ENCODE measurements around the gene C11orf21.
"Not testable (repeated sequence)": the region's sequence is repeated elsewhere in the genome, so short reads cannot be mapped to it uniquely, and the experiment has no call there.

C11orf21 gene

DNA sequence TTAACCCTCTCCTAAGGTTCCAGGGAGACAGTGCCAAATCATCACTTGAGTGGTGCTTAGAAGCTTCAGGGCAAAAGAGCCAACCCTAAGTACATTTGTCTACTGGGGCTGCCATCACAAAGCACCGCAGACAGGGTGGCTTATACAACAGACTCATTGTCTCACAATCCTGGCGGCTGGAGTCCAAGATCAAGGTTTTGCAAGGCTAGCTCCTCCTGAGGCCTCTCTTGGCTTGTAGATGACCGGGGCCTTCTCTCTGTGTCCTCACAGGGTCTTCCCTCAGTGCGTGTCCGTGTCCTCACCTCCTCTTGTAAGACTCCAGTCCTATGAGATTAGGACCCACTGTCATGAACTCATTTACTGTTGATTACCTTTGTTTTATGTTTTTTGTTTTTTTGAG lies 41.3 kb upstream of the C11orf21 start:
- H3K36me3 ChIP-seq (ENCODE audit: insufficient read depth, insufficient read length, low read length): no peaks in the 10 kb centered on the region
- H3K27me3 ChIP-seq (ENCODE audit: insufficient read depth, insufficient read length): no peaks in the 10 kb centered on the region
- H3K9me3 ChIP-seq (ENCODE audit: insufficient read depth, low read length): peaks cover 56% of the 10 kb centered on the region
- H3K4me3 ChIP-seq (ENCODE audit: insufficient read length, low read depth): no peak overlapping the region
- TF ChIP-seq ZNF274 (IDR thresholded peaks at IDR 0.05; ENCODE audit: low read depth, low read length): no peak
- no peak for DNase-seq (ENCODE audit: low read depth, low spot score)
- no peak overlapping the region for H3K9ac ChIP-seq (ENCODE audit: insufficient read length, low read depth)
- H3K4me1 ChIP-seq (ENCODE audit: insufficient read depth, insufficient read length): peaks cover 2% of the 10 kb centered on the region

DNA sequence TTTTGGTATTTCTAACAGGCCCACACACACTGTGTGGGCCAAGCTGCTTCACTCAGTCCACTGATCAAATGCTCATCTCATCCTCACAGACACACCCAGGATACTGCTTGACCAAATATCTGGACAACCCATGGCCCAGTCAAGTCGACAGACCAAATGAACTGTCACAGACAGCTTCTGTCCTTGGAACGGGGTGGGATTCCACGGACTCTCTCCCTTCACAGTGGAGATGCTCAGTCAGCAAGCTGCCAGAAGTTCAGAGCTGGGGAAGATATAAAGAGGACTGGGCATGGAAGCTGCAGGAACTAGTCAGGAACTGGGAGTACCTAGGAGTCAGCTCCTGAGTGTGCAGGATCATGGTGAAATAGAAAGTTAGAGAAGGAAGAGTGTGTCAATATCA lies 40.8 kb upstream of the C11orf21 start:
- Histone ChIP-seq H3K27me3 (ENCODE audit: insufficient read depth, insufficient read length) (no peaks in the 10 kb centered on the region), H3K9me3 (ENCODE audit: insufficient read depth, low read length) (peaks cover 51% of the 10 kb centered on the region), H3K4me1 (ENCODE audit: insufficient read depth, insufficient read length) (peaks cover 2% of the 10 kb centered on the region), H3K9ac (ENCODE audit: insufficient read length, low read depth) (no peak overlapping the region), H3K4me3 (ENCODE audit: insufficient read length, low read depth) (no peak overlapping the region), H3K36me3 (ENCODE audit: insufficient read depth, insufficient read length, low read length) (no peaks in the 10 kb centered on the region)
- no peak for DNase-seq (ENCODE audit: low read depth, low spot score)
- no peak for TF ChIP-seq ZNF274 (IDR thresholded peaks at IDR 0.05; ENCODE audit: low read depth, low read length)
- TF ChIP-seq YY1 (IDR thresholded peaks at IDR 0.05; ENCODE audit: insufficient read depth, insufficient read length): no peak
- TF ChIP-seq SUZ12 (IDR thresholded peaks at IDR 0.05; ENCODE audit: extremely low read depth, insufficient read depth, insufficient read length): no peak

DNA sequence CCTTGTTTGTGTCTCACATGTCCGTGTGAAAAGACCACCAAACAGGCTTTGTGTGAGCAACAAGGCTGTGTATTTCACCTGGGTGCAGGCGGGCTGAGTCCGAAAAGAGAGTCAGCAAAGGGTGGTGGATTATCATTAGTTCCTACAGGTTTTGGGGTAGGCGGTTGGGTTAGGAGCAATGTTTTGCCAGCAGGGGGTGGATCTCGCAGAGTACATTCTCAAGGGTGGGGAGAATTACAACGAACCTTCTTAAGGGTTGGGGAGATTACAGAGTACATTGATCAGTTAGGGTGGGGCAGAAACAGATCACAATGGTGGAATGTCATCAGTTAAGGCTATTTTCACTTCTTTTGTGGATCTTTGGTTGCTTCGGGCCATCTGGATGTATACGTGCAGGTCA lies 37.0 kb upstream of the C11orf21 start:
- H3K4me3 ChIP-seq (ENCODE audit: insufficient read length, low read depth); DNase-seq (ENCODE audit: low read depth, low spot score); H3K4me1 ChIP-seq (ENCODE audit: insufficient read depth, insufficient read length); H3K36me3 ChIP-seq (ENCODE audit: insufficient read depth, insufficient read length, low read length); H3K27me3 ChIP-seq (ENCODE audit: insufficient read depth, insufficient read length); H3K9ac ChIP-seq (ENCODE audit: insufficient read length, low read depth): not testable (repeated sequence)
- H3K9me3 ChIP-seq (ENCODE audit: insufficient read depth, low read length): peaks cover 23% of the 10 kb centered on the region

GRCh38 chr11:2335286-2335685 lies 33.6 kb upstream of the C11orf21 start:
- H3K4me3 ChIP-seq (ENCODE audit: insufficient read length, low read depth); H3K4me1 ChIP-seq (ENCODE audit: insufficient read depth, insufficient read length); H3K27me3 ChIP-seq (ENCODE audit: insufficient read depth, insufficient read length); H3K9ac ChIP-seq (ENCODE audit: insufficient read length, low read depth); DNase-seq (ENCODE audit: low read depth, low spot score); H3K36me3 ChIP-seq (ENCODE audit: insufficient read depth, insufficient read length, low read length): not testable (repeated sequence)
- H3K9me3 ChIP-seq (ENCODE audit: insufficient read depth, low read length): peaks cover 15% of the 10 kb centered on the region

DNA sequence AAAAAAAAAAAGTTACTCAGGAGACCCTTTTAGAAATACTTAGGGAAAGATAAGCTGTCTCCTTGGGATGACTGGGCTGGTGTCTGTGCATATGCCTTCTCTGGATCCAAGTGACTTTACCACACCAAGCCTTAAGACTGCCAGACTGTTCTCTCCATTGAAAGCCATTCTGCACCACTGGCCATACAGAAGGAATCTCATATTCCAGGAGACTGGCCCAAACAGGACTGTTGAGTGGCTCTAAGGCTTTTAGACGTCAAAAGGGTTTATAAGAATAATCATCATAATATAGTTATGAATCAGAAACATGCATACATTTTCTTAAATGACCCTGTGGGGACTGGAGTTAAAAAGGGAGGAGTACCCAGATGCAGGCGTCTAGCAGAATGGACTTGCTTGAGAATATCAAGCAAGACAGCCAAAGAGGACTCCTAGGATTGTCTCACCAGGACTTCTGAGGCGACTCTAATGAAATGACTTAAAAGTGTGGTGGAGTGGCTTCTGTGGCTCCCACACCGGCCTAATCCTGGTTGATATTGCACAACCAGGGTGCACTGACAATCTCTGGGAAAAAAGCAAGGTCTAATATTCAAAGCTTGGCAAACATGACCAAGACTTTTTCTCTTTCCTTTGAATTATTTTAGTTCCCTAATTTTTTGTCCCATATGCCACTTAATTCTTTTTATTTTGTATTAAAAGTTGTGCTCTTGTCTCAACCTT lies 31.9 kb upstream of the C11orf21 start:
- H3K4me3 ChIP-seq (ENCODE audit: insufficient read length, low read depth); DNase-seq (ENCODE audit: low read depth, low spot score); H3K9ac ChIP-seq (ENCODE audit: insufficient read length, low read depth); H3K4me1 ChIP-seq (ENCODE audit: insufficient read depth, insufficient read length); H3K36me3 ChIP-seq (ENCODE audit: insufficient read depth, insufficient read length, low read length); H3K27me3 ChIP-seq (ENCODE audit: insufficient read depth, insufficient read length): not testable (repeated sequence)
- H3K9me3 ChIP-seq (ENCODE audit: insufficient read depth, low read length): peaks cover 24% of the 10 kb centered on the region

DNA sequence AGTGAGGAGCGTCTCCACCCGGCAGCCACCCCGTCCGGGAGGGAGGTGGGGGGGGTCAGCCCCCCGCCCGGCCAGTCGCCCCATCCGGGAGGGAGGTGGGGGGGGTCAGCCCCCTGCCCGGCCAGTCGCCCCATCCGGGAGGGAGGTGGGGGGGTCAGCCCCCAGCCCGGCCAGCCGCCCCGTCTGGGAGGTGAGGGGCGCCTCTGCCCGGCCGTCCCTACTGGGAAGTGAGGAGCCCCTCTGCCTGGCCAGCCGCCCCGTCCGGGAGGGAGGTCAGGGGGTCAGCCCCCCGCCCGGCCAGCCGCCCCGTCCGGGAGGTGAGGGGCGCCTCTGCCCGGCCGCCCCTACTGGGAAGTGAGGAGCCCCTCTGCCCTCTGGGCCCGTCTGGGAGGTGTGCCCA lies 30.9 kb upstream of the C11orf21 start:
- not testable (repeated sequence) for DNase-seq (ENCODE audit: low read depth, low spot score); H3K36me3 ChIP-seq (ENCODE audit: insufficient read depth, insufficient read length, low read length); H3K4me1 ChIP-seq (ENCODE audit: insufficient read depth, insufficient read length); H3K9ac ChIP-seq (ENCODE audit: insufficient read length, low read depth); H3K27me3 ChIP-seq (ENCODE audit: insufficient read depth, insufficient read length); H3K4me3 ChIP-seq (ENCODE audit: insufficient read length, low read depth)
- H3K9me3 ChIP-seq (ENCODE audit: insufficient read depth, low read length): peaks cover 24% of the 10 kb centered on the region

DNA sequence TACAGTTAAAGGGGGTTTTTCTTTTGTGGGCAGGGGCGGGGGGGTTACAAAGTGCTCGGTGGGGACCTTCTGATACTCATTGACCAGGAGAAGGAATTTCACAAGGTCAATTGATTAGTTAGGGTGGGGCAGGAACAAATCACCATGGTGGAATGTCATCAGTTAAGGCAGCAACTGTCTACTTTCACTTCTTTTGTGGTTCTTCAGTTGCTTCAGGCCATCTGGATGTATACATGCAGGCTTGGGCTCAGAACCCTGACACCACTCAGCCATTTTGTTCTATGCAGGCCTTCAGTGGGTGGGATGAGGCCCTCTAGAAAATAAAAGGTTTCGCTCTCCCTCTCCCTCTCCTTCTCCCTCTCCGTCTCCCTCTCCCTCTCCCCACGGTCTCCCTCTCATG lies 29.7 kb upstream of the C11orf21 start:
- no peak for DNase-seq (ENCODE audit: low read depth, low spot score)
- no peaks in the 10 kb centered on the region for H3K36me3 ChIP-seq (ENCODE audit: insufficient read depth, insufficient read length, low read length)
- TF ChIP-seq SUZ12 (IDR thresholded peaks at IDR 0.05; ENCODE audit: extremely low read depth, insufficient read depth, insufficient read length) (no peak), ZNF274 (IDR thresholded peaks at IDR 0.05; ENCODE audit: low read depth, low read length) (no peak), YY1 (IDR thresholded peaks at IDR 0.05; ENCODE audit: insufficient read depth, insufficient read length) (no peak)
- no peaks in the 10 kb centered on the region for H3K4me1 ChIP-seq (ENCODE audit: insufficient read depth, insufficient read length)
- H3K9ac ChIP-seq (ENCODE audit: insufficient read length, low read depth): no peak overlapping the region
- no peaks in the 10 kb centered on the region for H3K27me3 ChIP-seq (ENCODE audit: insufficient read depth, insufficient read length)
- no peak overlapping the region for H3K4me3 ChIP-seq (ENCODE audit: insufficient read length, low read depth)
- H3K9me3 ChIP-seq (ENCODE audit: insufficient read depth, low read length): peaks cover 24% of the 10 kb centered on the region

DNA sequence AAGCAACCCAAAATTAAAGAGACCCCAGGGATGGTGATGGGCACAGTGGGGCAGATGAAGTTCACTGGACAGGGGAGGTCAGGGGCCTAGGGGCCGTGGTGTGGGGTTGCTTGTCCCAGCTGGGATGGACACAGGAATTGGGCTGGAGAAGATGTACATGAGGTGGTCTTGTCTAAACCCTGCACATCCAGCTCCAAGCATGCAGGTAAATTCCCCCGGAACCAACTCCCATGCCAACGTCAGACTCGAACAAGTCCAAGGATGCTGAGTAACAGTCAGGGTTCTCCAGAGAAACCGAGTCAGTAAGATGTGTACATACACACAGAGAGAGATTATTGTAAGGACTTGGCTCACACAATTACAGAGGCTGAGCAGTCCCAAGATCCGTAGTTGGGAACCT lies 29.0 kb upstream of the C11orf21 start:
- Histone ChIP-seq H3K9me3 (ENCODE audit: insufficient read depth, low read length) (peaks cover 24% of the 10 kb centered on the region), H3K36me3 (ENCODE audit: insufficient read depth, insufficient read length, low read length) (no peaks in the 10 kb centered on the region), H3K4me3 (ENCODE audit: insufficient read length, low read depth) (no peak overlapping the region), H3K4me1 (ENCODE audit: insufficient read depth, insufficient read length) (no peaks in the 10 kb centered on the region), H3K27me3 (ENCODE audit: insufficient read depth, insufficient read length) (no peaks in the 10 kb centered on the region), H3K9ac (ENCODE audit: insufficient read length, low read depth) (no peak overlapping the region)
- no peak for DNase-seq (ENCODE audit: low read depth, low spot score)
- TF ChIP-seq ZNF274 (IDR thresholded peaks at IDR 0.05; ENCODE audit: low read depth, low read length) (no peak), YY1 (IDR thresholded peaks at IDR 0.05; ENCODE audit: insufficient read depth, insufficient read length) (no peak), SUZ12 (IDR thresholded peaks at IDR 0.05; ENCODE audit: extremely low read depth, insufficient read depth, insufficient read length) (no peak)

Measured in NT2/D1 (cell line).